IgD-negative memory B cell (primary cell): ENCODE measurements around the gene WDR33. TPM values are rescaled to one million over a fixed set of nuclear protein-coding genes. Genes with fewer than 3 reads are reported as not detected.
"Not testable (repeated sequence)": the region's sequence is repeated elsewhere in the genome, so short reads cannot be mapped to it uniquely, and the experiment has no call there.

Source experiments
- H3K27ac Mint-ChIP-seq, 3 donors: one replicate each; pipeline ENCODE4 v1.8.0; 2020 to 2022; ENCODE audit warnings: mild to moderate bottlenecking in 3 of 3, mixed read lengths in 3 of 3, moderate library complexity in 1 of 3
- H3K27me3 Mint-ChIP-seq: one replicate; pipeline ENCODE4 v1.8.0; 2021; ENCODE audit warnings: mixed read lengths
- H3K36me3 Mint-ChIP-seq: one replicate; pipeline ENCODE4 v1.8.0; 2020; ENCODE audit warnings: mild to moderate bottlenecking, mixed read lengths
- H3K4me1 Mint-ChIP-seq, 3 donors: one replicate each; pipeline ENCODE4 v1.8.0; 2020 to 2022; ENCODE audit warnings: mixed read lengths in 3 of 3, mild to moderate bottlenecking in 1 of 3
- H3K4me3 Mint-ChIP-seq, 4 donors: one replicate each; pipeline ENCODE4 v1.8.0; 2020 to 2022; ENCODE audit warnings: mild to moderate bottlenecking in 4 of 4, mixed read lengths in 4 of 4, moderate library complexity in 3 of 4
- H3K9me3 Mint-ChIP-seq, 3 donors: one replicate each; pipeline ENCODE4 v1.8.0; 2020 to 2021; ENCODE audit warnings: mixed read lengths in 3 of 3, mild to moderate bottlenecking in 1 of 3
- polyA plus RNA-seq: library from polyadenylated mRNA; unstranded; fragments of 300-500 nt; fragmentation: Illumina TruSeq; gene quantifications from one replicate; pipeline ENCODE4 v1.2.3, GENCODE V29; 2021

Gene WDR33
- polyA plus RNA-seq, 1 donor from 2014 or later: 39.5 TPM

- no peaks in the 10 kb centered on the region for H3K27me3 Mint-ChIP-seq
- H3K36me3 Mint-ChIP-seq: peaks cover 2% of the 10 kb centered on the region
- H3K9me3 Mint-ChIP-seq: no peaks in the 10 kb centered on the region
- no peak overlapping the region for H3K27ac Mint-ChIP-seq
- peaks cover 19 to 24% (median 21%) of the 10 kb centered on the region in 3 donors for H3K4me1 Mint-ChIP-seq
- peak overlapping the region in 1 of 4 donors; percentile 1 for H3K4me3 Mint-ChIP-seq
These were observed 20.1 kb downstream of the WDR33 start for GRCh38 chr2:127790694-127791529.

- Mint-ChIP-seq H3K27ac (peak overlapping the region in 1 of 3 donors; percentile 96), H3K9me3 (no peaks in the 10 kb centered on the region), H3K4me3 (no peak overlapping the region), H3K36me3 (peaks cover 7% of the 10 kb centered on the region), H3K4me1 (peaks cover 13 to 18% (median 17%) of the 10 kb centered on the region in 3 donors), H3K27me3 (no peaks in the 10 kb centered on the region)
These were observed 24.7 kb downstream of the WDR33 start for GRCh38 chr2:127786048-127786809.

DNA sequence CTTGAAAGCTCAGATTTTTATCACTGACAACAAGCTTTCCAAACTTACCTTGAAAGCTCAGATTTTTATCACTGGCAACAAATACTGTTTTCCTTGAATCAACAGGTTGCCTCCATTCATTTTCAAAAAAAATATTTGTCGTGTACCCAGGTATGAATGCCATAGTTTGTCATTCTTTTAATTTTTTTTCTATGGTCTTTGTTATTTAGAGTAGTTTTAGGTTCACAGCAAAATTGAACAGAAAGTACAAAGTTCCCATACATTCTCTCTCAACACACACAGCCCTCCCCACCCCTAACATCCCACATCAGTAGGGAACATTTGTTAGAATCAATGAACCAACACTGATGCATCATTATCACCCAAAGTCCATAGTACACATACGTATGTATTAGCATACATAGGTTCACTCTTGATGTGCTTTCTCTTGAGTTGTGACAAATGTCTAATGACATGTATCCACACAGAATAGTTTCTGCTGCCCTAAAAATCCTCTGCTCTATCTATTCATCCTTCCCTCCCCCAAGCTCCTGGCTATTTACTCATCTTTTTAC, 25.9 kb downstream of the WDR33 start:
- H3K27ac Mint-ChIP-seq: peak overlapping the region in 1 of 3 donors; percentile 3
- H3K9me3 Mint-ChIP-seq: no peaks in the 10 kb centered on the region
- peaks cover 12 to 18% (median 12%) of the 10 kb centered on the region in 3 donors for H3K4me1 Mint-ChIP-seq
- H3K36me3 Mint-ChIP-seq: peaks cover 8% of the 10 kb centered on the region
- H3K4me3 Mint-ChIP-seq: no peak overlapping the region
- no peaks in the 10 kb centered on the region for H3K27me3 Mint-ChIP-seq

GRCh38 chr2:127783101-127783500, 27.9 kb downstream of the WDR33 start:
- peaks cover 18 to 27% (median 24%) of the 10 kb centered on the region in 3 donors for H3K4me1 Mint-ChIP-seq
- H3K27me3 Mint-ChIP-seq: no peaks in the 10 kb centered on the region
- no peak overlapping the region for H3K27ac Mint-ChIP-seq
- peaks cover 0 to 1% (median 0%) of the 10 kb centered on the region in 3 donors for H3K9me3 Mint-ChIP-seq
- peaks cover 10% of the 10 kb centered on the region for H3K36me3 Mint-ChIP-seq
- no peak overlapping the region for H3K4me3 Mint-ChIP-seq

- Mint-ChIP-seq H3K27me3 (no peaks in the 10 kb centered on the region), H3K4me3 (peak overlapping the region in 1 of 4 donors; percentile 37), H3K36me3 (peaks cover 10% of the 10 kb centered on the region), H3K9me3 (peaks cover 0 to 1% (median 0%) of the 10 kb centered on the region in 3 donors), H3K4me1 (peaks cover 31 to 44% (median 34%) of the 10 kb centered on the region in 3 donors), H3K27ac (no peak overlapping the region)
These were observed 32.1 kb downstream of the WDR33 start for GRCh38 chr2:127778850-127779249.

DNA sequence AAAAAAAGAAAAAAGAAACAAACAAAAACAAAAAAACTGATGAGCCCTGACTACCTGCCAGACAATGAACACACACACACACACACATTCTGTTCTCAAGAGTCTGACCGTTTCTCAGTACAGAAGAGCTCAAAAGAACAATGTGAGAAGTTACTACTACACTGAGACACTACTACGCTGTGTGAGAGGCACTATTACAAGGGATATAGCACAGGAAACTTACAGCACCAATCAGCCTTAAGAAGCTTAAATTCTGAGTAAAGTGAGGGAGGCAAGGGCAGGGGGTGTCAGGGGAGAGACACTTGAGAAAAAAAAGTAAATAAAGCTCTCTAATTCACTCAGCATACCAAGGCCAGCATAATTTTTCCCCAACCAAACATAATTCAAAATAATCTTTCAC, 32.5 kb downstream of the WDR33 start:
- no peaks in the 10 kb centered on the region for H3K27me3 Mint-ChIP-seq
- peak overlapping the region in 1 of 3 donors; percentile 59 for H3K27ac Mint-ChIP-seq
- peak overlapping the region in 1 of 4 donors; percentile 37 for H3K4me3 Mint-ChIP-seq
- H3K9me3 Mint-ChIP-seq: peaks cover 0 to 1% (median 0%) of the 10 kb centered on the region in 3 donors
- H3K4me1 Mint-ChIP-seq: peaks cover 31 to 45% (median 35%) of the 10 kb centered on the region in 3 donors
- peaks cover 10% of the 10 kb centered on the region for H3K36me3 Mint-ChIP-seq

DNA sequence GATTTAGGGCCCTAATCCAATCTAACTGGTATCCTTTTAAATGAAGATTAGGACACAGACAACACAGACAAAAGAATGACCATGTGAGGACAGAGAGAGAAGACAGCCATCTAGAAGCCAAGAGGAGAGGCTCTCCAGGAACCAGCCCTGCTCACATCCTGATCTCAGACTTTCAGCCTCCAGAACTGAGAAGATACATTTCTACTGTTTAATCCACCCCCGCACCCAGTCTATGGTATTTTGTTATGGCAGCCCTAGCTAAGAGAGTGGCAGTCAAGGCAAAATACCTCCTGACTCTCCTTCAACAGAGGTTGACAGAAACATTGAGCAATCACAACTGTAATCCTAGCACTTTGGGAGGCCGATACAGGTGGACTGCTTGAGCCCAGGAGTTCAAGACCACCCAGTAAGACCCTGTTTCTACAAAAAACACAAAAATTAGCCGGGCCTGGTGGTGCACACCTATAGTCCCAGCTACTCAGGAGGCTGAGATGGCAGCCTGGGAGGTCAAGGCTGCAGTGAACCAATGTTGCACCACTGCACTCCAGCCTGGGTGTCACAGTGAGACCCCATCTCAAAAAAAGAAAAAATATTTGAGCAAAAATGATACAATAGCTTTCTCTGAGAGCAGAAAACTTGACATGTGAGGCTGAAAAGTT, 34.7 kb downstream of the WDR33 start:
- H3K36me3 Mint-ChIP-seq: peaks cover 6% of the 10 kb centered on the region
- H3K9me3 Mint-ChIP-seq: peaks cover 0 to 1% (median 0%) of the 10 kb centered on the region in 3 donors
- no peaks in the 10 kb centered on the region for H3K27me3 Mint-ChIP-seq
- H3K4me3 Mint-ChIP-seq: peak overlapping the region in 1 of 4 donors; percentile 74
- H3K27ac Mint-ChIP-seq: peak overlapping the region in 1 of 3 donors; percentile 33
- H3K4me1 Mint-ChIP-seq: peaks cover 31 to 45% (median 34%) of the 10 kb centered on the region in 3 donors

DNA sequence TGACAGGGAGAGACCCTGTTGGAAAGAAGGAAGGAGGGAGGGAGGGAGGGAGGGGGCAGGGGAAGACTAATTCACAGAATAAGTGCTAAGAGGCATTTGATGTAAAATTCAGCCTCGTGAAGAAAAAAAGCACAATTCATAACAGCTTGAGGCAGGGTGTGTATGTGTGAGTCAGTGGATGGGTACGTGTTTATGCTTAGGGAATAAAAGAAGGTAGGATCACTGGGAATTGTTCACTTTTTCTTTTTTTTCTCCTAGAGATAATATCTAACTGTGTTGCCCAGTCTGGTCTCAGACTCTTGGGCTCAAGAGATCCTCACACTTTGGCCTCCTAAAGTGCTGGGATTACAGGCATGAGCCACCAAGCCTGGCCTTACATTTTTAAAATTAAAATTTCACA, 39.2 kb downstream of the WDR33 start:
- no peak overlapping the region for H3K27ac Mint-ChIP-seq
- H3K9me3 Mint-ChIP-seq: no peaks in the 10 kb centered on the region
- H3K27me3 Mint-ChIP-seq: no peaks in the 10 kb centered on the region
- H3K36me3 Mint-ChIP-seq: peaks cover 2% of the 10 kb centered on the region
- H3K4me1 Mint-ChIP-seq: peaks cover 24 to 31% (median 25%) of the 10 kb centered on the region in 3 donors
- no peak overlapping the region for H3K4me3 Mint-ChIP-seq

DNA sequence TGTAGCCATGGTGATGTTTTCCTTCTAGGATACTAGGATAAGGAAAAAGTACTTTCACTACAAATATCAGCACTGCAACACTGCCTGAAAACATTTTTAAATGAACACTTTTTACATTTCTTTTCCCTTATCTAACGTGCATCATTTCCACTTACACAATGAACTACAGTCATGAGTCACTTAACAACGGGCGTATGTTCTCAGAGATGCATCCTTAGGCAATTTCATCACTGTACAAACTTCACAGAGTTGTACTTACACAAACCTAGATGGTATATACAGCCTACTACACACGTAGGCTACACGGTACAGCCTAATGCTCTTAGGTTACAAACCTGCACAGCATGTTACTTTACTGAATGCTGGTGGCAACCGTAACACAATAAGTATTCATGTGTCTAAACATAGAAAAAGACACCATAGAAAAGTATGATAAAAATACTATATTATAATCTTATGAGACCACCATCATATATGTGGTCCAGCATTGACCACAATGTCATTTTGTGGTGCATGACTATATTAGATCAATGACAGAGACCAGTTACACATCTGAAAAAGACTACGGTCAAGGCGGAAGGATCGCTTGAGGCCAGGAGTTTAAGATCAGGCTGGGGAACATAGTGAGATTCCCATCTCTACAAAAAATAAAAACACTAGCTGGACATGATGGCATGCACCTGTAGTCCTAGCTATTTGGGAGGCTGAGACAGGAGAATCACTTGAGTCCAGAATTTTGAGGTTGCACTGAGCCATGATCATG, 39.8 kb downstream of the WDR33 start:
- Mint-ChIP-seq H3K27ac (no peak overlapping the region), H3K27me3 (no peaks in the 10 kb centered on the region), H3K4me1 (peaks cover 20 to 28% (median 22%) of the 10 kb centered on the region in 3 donors), H3K9me3 (no peaks in the 10 kb centered on the region), H3K4me3 (no peak overlapping the region), H3K36me3 (peaks cover 2% of the 10 kb centered on the region)

GRCh38 chr2:127770534-127770933, 40.4 kb downstream of the WDR33 start:
- H3K27ac Mint-ChIP-seq, H3K36me3 Mint-ChIP-seq: not testable (repeated sequence)
- peaks cover 16 to 22% (median 16%) of the 10 kb centered on the region in 3 donors for H3K4me1 Mint-ChIP-seq

GRCh38 chr2:127769587-127769986, 41.4 kb downstream of the WDR33 start:
- Mint-ChIP-seq H3K9me3 (no peaks in the 10 kb centered on the region), H3K27ac (peak overlapping the region in 1 of 3 donors; percentile 19), H3K4me3 (no peak overlapping the region), H3K4me1 (peaks cover 14 to 19% (median 16%) of the 10 kb centered on the region in 3 donors), H3K27me3 (no peaks in the 10 kb centered on the region), H3K36me3 (peaks cover 2% of the 10 kb centered on the region)

More at GRCh38 chr2:127770534-127770933, 40.4 kb downstream of the WDR33 start:
- not testable (repeated sequence) for H3K27me3 Mint-ChIP-seq, H3K4me3 Mint-ChIP-seq, H3K9me3 Mint-ChIP-seq

GRCh38 chr2:127768775-127769479, 42.0 kb downstream of the WDR33 start:
- Mint-ChIP-seq H3K4me1 (peaks cover 14 to 19% (median 16%) of the 10 kb centered on the region in 3 donors), H3K4me3 (no peak overlapping the region), H3K27me3 (no peaks in the 10 kb centered on the region), H3K36me3 (peaks cover 2% of the 10 kb centered on the region), H3K9me3 (no peaks in the 10 kb centered on the region), H3K27ac (peak overlapping the region in 2 of 3 donors; percentile 17 to 19)

DNA sequence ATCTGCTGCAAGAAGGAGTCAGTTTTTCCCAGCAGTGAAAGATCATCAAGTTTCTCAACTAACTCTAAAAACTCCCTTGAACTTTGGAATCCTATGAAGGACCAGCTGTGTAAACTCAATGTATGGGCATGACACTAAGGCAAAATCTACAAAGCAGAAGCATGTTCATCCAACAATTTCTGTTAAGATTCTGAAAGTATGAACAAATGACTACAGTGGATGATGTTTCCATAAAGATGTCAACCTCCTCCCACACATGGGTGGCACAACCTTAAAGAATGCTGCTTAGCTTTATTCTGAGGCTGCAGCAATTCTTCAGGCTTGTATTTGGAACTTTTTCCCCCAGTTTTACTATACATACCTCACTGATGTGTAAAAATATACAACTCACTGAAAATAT, 47.2 kb downstream of the WDR33 start:
- no peaks in the 10 kb centered on the region for H3K27me3 Mint-ChIP-seq
- H3K4me3 Mint-ChIP-seq: no peak overlapping the region
- peaks cover 0 to 2% (median 2%) of the 10 kb centered on the region in 3 donors for H3K4me1 Mint-ChIP-seq
- peaks cover 9% of the 10 kb centered on the region for H3K36me3 Mint-ChIP-seq
- peak overlapping the region in 1 of 3 donors; percentile 10 for H3K27ac Mint-ChIP-seq
- H3K9me3 Mint-ChIP-seq: no peaks in the 10 kb centered on the region
